Measurements from ENCODE around the gene CCN5.

GRCh38 chr20:44698351-44698750 is 16.8 kb upstream of the CCN5 start:
- TF ChIP-seq CTCF (conservative IDR thresholded peaks at IDR 0.05; ENCODE audit: low read length) (no peak), EZH2phosphoT487 (IDR thresholded peaks at IDR 0.05; ENCODE audit: borderline replicate concordance, low read depth, low read length) (no peak)
